Activated CD4-positive, alpha-beta T cell treated with anti-CD3 and anti-CD28 coated beads, Interleukin-2, amount 50 U/mL, for 16 hours (primary cell): Measurements from ENCODE around the gene DLG2.
A peak's percentile ranks its signal among the peaks of the same experiment; 100 is the strongest.

ENCODE experiments used
- DNase-seq: peaks from one replicate; pipeline ENCODE4 v3.0.0-alpha.2; 2020

The DLG2 gene

DNA sequence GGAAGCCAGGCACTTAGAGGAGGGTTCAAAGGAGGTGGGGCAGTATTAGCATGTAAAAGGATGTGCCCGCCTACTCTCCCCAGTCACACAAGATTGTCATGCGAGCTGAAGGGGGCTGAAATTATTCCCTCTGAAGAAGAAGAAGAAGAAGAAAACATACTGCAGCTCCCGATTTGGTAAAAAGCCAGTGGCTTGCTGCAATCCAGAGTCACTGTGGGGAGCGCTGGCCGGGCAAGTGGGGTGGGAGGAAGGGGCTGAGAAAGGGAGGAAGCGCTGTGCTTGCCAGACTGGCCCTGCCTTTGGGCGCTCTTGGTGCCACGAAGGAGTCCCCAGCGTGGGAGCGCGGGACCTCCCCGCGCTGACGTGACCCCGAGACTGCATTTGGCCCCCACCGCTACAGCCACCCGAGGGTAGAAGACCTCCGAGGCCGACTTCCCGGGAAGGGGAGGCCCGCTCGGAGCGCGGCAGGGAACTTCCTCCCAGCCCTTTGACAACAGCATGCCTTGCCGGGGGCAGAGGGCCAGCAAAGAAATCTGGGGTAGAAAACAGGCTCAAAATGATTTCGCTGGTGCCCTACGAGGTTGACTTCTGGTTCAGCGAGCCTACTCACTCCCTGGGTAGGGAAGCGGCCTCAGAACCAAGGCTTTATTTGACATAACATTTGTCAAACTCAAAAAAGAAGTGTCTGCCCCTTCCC, 906.3 kb downstream of the DLG2 start:
- no peak for DNase-seq

DNA sequence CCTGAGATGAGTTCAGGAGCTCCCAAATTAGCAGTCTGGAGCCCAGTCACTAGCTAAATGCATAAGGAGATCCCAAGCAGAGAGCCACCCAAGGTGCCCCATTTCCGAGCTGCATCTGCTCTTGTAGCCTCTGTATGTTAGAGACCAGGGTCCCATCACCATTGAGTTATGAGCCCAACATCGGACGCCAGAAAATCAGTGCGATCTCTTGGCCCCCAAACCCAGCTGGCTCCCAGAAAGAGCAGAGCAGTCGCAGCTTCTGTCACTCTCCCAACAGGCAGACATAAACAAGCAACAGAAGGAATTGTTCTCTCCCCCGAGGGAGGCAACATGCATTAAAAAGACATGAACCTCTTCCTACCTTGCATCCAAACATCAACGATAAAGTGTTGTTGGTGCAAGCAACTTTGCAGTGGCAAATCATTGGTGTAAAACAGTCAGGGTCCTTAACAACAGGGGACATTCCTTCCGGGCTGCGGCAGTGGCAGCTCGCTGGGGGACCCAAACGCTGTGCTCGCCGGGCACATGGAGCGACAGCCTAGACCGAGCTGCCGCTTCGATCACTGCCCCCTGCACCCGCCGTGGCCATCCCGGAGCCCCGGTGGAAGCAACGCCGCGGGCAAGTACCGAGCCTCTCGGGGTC, 907.1 kb downstream of the DLG2 start:
- DNase-seq, result no peak

DNA sequence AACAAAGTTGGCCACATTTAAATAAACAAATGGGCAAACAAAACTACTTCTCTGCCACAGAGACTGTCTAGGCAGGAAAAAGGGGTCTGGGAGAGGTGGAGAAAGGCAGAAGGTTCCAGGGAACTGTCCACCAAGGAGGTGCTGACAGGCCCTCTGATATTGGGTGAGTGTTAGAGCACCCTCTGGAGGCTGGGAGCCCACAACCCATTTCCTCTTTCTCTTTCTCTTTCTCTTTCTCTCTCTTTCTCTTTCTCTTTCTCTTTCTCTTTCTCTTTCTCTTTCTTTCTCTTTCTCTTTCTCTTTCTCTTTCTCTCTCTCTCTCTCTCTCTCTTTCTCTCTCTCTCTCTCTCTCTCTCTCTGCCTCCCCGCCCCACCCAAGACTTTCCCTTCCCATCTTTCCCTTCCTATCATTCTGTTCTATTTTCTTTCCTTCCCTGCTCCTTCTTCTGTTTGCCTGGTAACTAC, 912.8 kb downstream of the DLG2 start:
- peak; percentile 26 for DNase-seq

DNA sequence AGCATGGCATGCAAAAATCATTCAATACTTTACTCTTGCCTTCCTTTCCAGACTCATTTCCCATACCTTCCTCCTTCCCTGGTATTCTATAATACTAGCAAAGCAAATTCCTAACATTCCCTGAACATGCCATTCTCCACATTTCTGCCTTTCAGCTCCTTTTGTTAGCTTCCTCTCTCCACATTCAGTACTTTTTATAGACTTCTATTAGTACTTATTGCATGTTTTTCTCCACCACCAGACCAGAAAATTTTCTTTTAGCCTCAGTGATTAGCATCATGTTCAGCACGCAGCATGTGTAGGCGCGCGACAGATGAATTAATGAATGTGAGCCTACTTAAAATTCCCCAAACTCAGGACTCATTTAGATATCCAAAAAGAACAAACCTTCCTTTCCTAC, 935.3 kb downstream of the DLG2 start:
- no peak for DNase-seq

DNA sequence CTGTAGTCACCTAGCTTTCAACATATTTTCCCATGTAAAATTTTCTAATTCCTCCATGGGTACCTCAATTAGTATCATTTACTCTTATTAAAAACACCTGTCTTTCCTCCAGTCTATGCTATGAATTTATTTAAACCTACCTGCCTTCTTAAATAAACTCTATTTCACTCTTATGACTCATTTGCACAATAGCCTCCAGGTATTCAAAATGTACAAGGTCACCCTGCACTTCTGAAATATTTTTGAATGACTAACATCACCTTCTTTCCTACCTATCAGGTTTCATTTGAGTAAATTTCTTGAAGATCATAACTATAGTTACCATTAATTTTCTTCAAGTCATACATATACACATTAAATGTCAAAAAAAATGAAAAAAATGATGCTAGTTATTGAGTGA, 939.7 kb downstream of the DLG2 start:
- DNase-seq, result no peak

DNA sequence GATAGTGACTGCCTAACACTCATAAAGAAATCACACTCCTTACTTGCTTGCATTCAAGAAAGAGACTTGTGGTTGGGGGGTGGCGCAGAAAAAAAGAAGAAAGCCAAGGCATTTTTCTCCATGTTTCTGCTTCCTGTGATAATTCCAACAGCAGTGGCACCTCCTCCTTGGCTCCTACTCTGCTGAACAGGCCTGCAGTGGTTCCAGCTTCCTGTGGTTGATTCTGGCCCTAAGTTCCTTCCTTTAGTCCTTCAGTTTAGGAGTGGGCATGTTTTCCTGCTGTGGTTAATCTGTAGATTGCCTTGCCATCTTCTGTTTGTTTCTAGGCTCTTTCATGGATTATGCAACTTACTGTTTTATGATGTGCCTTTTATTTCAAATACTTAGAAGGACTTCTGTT, 940.4 kb downstream of the DLG2 start:
- no peak for DNase-seq

DNA sequence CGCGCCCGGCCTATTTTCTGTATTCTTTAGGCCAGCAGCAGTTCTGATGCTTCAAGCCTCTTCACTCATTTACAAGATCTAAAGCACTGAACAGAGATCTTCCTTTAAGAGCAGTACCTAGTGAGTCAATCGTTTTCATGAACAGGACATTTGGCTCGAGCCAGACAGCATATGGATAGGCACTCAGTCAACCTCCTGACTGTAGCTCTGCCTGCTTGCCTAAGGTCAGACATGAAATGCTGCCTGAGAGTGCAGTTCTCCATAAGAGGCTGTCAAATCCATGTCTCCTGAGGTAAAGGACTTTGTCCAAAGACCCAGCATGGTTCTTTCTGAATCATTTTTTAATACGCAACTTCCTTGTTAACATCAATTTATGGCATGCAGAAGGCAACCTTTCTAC, 941.2 kb downstream of the DLG2 start:
- no peak for DNase-seq

DNA sequence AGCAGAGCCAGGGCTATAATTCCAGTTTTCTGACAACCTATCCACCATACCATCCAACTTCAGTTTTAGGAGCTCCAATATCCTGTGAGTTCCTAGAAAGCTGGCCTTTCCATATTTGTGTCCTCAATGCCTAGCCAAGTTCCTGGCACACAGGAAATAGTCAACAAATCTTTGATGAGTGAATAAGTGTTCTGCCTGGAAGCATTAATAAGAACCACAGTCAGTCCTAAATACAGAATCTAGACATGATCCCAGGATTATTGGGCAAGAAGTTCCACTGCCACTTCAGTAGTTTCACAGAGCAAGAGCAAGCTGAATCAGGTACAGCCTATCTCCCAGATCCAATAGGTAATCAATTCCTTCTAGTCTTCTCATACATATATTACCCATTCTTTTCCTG, 942.0 kb downstream of the DLG2 start:
- DNase-seq, result no peak

DNA sequence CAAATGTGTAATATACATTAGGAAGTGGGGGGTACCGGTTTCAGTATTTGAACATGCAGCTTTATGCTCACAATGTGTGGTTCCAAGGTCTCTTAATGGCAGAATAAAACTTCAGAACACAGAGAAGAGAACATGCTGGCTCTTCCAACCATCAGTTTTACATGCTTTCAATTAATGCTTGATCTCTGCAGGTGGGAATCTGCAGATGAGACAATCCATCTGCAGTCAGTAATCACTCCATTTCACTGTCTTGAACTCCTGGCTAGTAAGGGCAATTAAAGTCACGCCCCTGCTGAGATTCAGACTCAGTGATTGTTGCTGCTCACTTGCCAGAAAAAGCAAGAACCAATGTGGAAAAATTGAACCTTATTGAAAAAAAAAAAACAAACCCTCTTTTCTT, 945.7 kb downstream of the DLG2 start:
- no peak for DNase-seq

DNA sequence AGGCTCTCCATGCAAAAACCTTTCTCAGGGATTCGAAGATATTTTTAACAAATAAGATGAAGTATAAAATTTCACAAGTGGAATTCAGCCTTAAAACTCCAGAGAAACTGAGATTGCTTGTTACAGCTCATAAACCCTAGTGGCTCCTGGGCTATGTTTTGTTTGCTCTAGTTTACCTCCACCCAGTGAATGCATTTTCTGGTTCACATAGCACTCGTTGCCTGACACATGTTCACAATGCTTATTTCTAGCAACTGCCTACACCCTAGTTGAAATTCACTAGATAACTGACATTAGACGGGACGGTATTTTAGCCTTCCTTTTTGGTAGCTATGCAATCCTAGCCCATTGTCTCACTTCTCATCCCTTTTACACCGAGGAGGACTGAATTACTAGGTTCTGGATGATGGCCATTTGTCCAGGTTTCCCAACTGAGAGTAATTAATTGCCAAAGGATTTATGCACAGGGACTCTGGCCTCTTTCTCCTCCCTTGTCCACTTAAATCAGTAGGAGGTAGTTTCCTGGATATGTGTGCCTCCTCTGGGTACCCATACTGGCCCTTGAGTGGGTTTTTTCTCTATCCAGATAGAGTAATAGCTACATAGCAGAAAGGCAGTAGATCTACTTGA, 951.6 kb downstream of the DLG2 start:
- DNase-seq, result no peak

DNA sequence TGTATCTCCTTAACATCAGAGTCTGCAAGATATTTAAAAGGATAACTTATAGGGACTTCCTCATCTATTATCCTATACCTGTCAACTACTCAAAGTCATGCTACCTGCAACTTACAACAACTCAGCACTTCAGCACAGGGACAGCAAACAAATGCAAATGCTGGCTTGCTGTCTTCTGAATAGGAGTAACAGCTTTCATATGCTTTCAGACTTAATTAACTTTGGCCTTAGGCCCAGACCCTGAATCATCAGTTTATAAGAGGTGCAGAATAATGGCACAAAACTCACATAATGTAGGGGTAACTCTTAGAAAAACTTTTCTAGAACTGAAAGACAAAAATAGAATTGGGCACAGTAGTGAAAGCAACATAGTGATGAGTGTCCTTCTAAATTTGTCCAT, 953.4 kb downstream of the DLG2 start:
- DNase-seq, result no peak

DNA sequence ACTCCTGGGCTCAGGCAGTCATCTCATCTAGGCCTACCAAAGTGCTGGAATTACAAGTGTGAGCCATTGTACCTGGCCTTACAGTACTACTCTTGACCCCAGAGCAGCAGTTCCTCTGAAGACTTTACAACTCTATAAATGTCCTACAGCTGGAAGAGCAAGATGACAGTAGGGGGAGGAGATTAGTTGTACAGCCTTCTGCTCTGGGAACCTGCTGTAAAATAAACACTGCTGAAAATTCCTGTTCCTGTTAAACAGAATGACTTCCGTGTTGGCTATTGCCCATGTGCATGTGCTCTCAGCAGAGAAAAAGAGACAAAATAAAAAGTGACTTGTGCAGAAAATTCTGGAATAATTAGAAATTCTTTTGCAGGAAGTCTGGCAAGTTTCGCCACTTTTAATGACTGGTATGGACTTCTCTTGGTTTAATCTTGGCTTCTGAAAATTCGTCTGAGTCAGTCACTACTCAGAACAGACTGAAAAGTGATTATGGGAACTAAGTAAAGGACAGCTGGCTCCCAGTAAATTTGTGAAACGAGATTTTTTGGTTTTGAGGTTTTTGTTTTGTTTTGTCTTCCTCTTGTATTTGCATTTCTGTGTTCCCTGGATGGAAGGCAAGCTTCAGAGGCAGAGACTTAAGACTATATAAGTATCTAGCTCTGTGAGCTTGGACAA, 955.7 kb downstream of the DLG2 start:
- no peak for DNase-seq

DNA sequence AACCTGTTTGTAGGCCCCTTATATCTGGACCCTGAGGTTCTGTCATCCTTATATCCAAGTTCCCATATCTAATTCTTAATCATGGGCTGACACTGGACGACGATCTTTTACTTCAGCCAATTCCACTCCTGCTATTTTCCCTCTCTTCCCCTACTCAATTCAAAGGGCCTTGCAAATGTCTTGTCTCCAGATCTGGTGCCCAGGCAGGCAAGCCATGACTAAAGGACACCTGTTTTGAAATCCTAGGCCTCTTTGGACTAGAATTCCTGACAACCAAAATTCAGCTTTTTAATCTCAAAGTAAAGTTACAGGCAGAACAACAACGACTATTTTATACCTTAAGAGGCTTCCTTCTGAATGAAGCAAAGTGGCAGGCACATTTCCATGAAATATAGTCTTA, 963.4 kb downstream of the DLG2 start:
- no peak for DNase-seq

DNA sequence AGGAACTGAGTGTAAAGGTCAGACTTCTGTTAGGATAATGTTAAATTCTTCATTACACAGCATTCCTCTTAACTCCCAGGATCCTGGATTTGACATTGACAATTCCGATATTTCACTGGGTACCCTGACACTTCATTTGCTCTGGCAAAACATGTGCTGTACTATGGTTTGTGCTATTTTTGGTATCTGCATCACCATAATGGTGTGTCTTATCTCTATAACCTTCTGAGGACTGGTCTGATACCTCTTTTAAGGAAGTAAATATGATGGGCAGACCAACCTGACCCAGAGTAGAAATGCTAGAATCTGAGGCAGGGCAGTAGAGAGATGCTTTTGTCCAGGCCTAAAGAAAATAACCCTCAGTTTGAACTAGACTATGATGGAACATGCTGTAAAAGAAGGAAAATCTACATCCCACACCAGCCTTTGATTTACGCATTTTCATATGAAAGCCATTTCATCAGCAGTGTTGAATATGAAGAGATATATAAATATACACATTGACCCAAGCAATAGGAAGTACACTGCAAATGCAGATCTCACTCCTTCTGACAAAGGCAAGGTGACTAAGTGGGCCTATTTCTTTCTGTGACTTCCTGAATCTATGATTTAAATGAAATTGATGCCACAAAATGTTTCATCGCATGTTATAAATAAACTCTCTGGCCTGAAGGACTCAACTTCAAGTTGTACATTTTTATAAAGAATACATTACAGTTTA, 966.7 kb downstream of the DLG2 start:
- DNase-seq, result no peak

DNA sequence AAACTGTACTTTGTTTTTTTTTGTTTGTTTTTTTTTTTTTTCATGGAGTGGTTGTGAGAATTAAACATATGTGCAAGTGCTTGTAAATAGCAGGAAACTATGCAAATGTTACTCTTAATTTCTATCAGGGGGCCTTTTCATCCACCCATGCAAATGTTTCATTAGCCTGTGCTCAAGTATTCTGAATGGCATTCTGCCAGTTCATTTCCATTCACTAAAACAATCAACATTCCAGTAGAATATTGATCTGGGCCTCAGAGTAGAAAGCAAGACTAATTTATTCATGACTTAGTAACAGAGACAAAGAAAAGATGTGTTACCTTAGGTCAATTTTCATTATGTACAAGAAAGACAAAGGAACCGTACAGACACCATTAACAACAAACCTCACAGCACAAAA, 971.4 kb downstream of the DLG2 start:
- no peak for DNase-seq

DNA sequence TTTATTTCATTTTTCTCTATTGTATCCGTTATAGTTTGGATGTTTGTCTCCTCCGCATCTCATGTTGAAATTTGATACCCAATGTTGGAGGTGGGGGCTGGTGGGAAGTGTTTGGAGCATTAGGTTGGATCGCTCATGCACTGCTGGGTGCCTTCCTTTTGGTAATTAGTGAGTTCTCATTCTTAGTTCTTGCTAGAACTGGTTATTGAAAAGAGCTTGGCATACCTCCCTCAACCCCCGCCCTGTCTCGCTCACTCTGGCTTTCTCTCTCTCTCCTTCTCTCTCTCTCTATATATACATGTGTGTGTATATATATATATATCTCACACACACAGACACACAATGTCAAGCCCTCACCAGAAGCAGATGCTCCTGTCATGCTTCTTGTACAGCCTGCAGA, 978.7 kb downstream of the DLG2 start:
- no peak for DNase-seq

DNA sequence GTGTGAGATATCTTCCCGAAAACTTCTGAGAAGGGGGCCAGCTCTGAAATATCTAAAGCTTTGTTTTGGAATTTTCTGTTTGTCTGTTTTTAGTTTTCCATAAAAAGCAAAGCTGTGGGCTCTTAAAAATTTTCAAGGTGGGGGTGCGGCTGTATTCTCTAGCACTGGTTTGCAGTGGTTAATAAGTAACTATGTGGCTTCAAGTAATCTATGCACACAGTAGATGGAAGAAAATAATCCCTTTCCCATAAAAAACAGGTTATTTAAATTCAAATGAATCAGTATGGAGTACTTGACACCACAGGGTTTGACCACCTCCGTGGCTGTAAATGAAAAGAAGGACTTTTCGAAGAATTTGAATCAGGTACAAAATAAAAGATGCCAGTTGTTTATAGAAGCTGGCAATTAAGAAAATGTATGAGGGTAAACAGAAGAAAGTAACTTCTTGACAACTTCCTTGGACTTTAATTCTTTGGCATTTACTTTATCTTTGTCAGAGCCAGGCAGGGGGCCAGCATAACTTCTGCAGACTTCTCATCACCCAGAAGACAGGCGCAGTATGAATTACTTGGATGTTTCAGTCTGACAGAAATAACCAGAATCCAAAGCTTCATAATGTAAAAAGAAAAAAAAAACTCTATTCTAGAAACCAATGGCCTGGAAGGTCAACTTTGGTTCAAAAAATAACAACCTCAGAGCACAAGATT, 981.0 kb downstream of the DLG2 start:
- no peak for DNase-seq

DNA sequence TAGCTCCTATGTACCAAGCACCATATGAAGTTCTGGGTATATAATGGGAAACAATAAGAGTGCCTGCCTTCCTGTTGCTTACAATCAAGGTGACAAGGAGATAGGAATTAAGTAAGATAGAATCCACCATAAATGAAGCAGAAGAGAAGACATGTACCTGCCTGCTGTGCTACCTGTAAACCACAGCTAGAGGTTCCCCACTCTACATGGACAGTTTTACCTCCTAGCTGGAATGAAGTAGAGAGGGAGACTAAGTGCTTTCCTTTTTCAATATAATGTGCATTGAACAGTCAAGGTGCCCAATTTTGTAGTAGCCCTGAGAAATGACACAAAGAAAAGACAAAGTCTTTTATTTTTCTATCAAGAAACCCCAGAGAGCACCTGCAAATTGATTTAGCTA, 984.6 kb downstream of the DLG2 start:
- no peak for DNase-seq

DNA sequence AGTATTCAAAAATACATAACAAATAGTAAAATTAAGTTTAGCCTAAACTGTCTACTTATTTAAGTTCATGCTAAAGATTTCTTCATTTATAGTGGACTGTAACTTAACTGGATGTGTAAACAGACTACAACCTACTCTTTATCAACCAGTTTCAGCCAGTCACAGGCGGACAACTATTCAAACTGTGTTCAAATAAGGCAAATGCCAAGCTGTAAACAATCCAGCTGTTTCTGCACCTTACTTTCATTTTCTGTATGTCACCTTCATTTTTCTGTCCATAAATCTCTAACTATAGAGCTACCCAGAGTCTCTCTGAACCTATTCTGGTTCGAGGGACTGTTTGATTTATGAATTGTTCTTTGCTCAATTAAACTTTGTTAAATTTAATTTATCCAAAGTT, 992.8 kb downstream of the DLG2 start:
- no peak for DNase-seq

DNA sequence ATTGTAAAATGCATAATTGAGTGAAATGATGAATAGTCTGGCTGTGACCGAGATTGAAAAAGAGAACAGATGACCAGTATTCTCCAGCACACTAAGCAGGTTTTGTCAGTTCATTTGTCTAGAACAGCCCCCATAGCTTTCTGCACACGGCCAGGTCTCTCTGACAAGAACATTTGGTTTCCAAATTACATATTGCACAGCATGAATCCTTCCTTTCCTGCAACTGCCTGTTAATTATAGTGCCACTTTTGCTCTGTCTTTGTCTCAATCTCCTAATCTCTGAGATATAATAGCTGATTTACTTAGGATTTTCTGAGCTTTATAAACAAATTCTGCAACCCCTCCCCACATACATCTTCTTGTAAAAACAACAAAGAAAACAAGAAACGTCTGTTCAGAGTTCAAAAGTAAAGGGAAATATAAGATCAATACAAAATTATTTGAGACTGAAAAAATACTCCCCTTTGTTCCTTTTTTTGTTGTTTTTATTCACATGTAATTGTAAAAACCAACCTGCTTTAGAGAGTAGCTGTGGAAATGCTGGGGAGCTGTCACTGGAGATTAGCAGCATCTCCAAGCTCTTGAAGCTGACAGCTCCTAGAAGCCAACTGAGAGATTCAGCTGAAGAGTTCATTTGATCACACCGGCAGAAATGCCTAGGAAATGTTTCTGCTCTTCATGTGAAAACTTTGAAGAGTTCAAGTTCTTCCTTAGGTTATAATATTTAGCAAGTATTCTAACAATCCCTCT, 998.1 kb downstream of the DLG2 start:
- no peak for DNase-seq

DNA sequence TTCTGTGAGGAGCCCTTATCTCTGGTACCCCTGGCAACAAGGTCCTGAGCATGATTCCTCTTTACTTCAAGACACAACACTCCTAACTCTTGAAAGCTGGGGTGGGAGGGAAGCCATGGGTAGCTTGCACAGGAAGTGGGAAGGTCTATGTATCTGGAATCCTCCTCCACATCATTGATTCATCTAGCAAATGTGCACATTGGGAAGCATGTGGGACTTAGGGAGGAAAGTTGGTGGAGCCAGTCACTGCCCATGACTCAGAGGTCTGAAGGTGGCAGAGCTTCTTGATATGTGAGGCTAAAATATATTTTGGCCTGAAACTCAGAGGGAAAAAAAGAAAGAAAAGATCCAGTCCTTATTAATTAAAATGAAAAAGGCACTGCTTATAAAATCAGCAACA, 1000.9 kb downstream of the DLG2 start:
- no peak for DNase-seq

DNA sequence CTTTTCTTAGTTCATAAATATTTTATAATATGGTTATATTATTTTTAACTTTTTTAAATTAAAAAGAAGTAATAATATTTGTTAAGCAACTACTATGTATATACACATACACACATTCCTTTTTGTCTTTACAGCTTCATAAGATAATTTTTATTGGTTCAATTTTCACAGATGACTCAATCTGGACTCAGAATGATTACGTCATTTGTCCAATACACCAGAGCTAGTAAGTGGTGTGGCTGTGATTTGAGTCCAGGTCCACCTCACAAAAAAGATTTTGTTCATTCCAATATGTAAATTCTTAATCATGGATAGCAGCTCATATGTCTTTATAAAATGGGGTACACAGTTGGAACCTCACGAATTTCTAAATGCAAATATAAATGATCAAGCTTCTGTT, 1014.5 kb downstream of the DLG2 start:
- no peak for DNase-seq
